ENCODE results near the gene CADM1. TPM values are rescaled to one million over a fixed set of nuclear protein-coding genes. Genes with fewer than 3 reads are reported as not detected.

CADM1 gene
- polyA plus RNA-seq, 1 experiment = 31.8 TPM

- CTCF ChIA-PET = no interaction called here
- Histone ChIP-seq H3K36me3 (ENCODE audit: control insufficient read depth, insufficient read depth, low read length) (no peaks in the 10 kb centered on the region), H3K27me3 (ENCODE audit: control insufficient read depth, insufficient read depth, low read length) (no peaks in the 10 kb centered on the region), H3K4me3 (ENCODE audit: low read depth, low read length) (no peak overlapping the region)
- POLR2A ChIA-PET = no interaction called here
- DNase-seq (ENCODE audit: low read depth) = no peak
- TF ChIP-seq, protein P1, sequence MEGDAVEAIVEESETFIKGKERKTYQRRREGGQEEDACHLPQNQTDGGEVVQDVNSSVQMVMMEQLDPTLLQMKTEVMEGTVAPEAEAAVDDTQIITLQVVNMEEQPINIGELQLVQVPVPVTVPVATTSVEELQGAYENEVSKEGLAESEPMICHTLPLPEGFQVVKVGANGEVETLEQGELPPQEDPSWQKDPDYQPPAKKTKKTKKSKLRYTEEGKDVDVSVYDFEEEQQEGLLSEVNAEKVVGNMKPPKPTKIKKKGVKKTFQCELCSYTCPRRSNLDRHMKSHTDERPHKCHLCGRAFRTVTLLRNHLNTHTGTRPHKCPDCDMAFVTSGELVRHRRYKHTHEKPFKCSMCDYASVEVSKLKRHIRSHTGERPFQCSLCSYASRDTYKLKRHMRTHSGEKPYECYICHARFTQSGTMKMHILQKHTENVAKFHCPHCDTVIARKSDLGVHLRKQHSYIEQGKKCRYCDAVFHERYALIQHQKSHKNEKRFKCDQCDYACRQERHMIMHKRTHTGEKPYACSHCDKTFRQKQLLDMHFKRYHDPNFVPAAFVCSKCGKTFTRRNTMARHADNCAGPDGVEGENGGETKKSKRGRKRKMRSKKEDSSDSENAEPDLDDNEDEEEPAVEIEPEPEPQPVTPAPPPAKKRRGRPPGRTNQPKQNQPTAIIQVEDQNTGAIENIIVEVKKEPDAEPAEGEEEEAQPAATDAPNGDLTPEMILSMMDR (IDR thresholded peaks at IDR 0.05; ENCODE audit: insufficient read depth, low read depth, low read length) = no peak
Measured at GRCh38 chr11:115398333-115399080, 105.7 kb downstream of the CADM1 start.

- H3K27me3 ChIP-seq (ENCODE audit: control insufficient read depth, insufficient read depth, low read length) = no peaks in the 10 kb centered on the region
- TF ChIP-seq, protein P1 (IDR thresholded peaks at IDR 0.05; ENCODE audit: insufficient read depth, low read depth, low read length) = no peak
- CTCF ChIA-PET = no interaction called here
- no peak overlapping the region for H3K4me3 ChIP-seq (ENCODE audit: low read depth, low read length)
- DNase-seq (ENCODE audit: low read depth) = no peak
- H3K36me3 ChIP-seq (ENCODE audit: control insufficient read depth, insufficient read depth, low read length) = no peaks in the 10 kb centered on the region
- POLR2A ChIA-PET = no interaction called here
Measured at GRCh38 chr11:115396533-115396932, 107.7 kb downstream of the CADM1 start.

DNA sequence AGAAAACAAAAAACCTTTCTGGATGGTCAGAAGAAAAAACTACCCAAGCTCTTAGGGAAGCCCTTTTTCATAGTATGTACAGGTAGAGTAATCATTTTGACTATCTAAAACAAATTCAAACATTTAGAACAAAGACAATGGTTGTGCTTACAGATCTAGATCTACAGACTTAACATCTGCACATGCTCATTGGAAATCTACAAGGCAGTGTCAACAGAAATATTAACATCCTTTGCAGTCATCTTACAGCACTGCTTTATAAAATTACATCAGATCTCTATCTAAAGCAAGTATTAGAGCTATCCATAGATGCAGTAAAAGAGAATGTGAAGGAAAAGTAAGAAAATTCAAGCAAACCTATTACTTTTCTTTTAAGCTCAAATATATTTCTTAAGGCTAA lies 110.3 kb downstream of the CADM1 start:
- DNase-seq (ENCODE audit: low read depth) = no peak
- no peaks in the 10 kb centered on the region for H3K36me3 ChIP-seq (ENCODE audit: control insufficient read depth, insufficient read depth, low read length)
- H3K4me3 ChIP-seq (ENCODE audit: low read depth, low read length) = no peak overlapping the region
- no peaks in the 10 kb centered on the region for H3K27me3 ChIP-seq (ENCODE audit: control insufficient read depth, insufficient read depth, low read length)
- TF ChIP-seq, protein P1 (IDR thresholded peaks at IDR 0.05; ENCODE audit: insufficient read depth, low read depth, low read length) = no peak
- POLR2A ChIA-PET = no interaction called here
- CTCF ChIA-PET = interaction anchor here (1.1 kb wide), 1 partner anchor 45 kb away, joined by 3 read pairs; no protein-coding TSS in a partner anchor

DNA sequence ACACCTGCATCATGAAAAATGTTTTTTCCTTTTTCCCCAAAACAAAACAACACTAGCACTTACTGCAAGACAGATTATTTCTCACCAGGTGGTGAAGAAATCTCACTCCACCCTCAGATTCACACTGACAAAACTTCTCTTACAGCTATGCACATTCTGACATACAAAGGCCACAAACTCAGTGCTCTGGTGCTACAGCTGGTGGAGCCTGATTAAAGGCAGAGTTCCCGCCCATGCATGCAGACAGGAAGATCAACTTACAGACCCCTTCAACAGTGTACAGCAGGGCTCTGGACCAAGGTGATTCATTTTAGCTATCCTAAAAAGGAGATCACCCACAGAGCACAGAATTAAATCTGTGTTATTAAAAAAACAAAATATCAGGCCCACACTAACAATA lies 112.6 kb downstream of the CADM1 start:
- no peak overlapping the region for H3K4me3 ChIP-seq (ENCODE audit: low read depth, low read length)
- ChIA-PET CTCF (no interaction called here), POLR2A (no interaction called here)
- no peaks in the 10 kb centered on the region for H3K36me3 ChIP-seq (ENCODE audit: control insufficient read depth, insufficient read depth, low read length)
- no peaks in the 10 kb centered on the region for H3K27me3 ChIP-seq (ENCODE audit: control insufficient read depth, insufficient read depth, low read length)
- no peak for DNase-seq (ENCODE audit: low read depth)
- TF ChIP-seq, protein P1 (IDR thresholded peaks at IDR 0.05; ENCODE audit: insufficient read depth, low read depth, low read length) = no peak

- ChIA-PET POLR2A (no interaction called here), CTCF (no interaction called here)
- Histone ChIP-seq H3K27me3 (ENCODE audit: control insufficient read depth, insufficient read depth, low read length) (no peaks in the 10 kb centered on the region), H3K36me3 (ENCODE audit: control insufficient read depth, insufficient read depth, low read length) (no peaks in the 10 kb centered on the region), H3K4me3 (ENCODE audit: low read depth, low read length) (no peak overlapping the region)
- TF ChIP-seq, protein P1 (IDR thresholded peaks at IDR 0.05; ENCODE audit: insufficient read depth, low read depth, low read length) = no peak
- no peak for DNase-seq (ENCODE audit: low read depth)
Measured at GRCh38 chr11:115391160-115391559, 113.1 kb downstream of the CADM1 start.

Data from BJ (cell line).